HG02763 (cell line): ENCODE data around the gene RFC3.
"Not testable (repeated sequence)": the region's sequence is repeated elsewhere in the genome, so short reads cannot be mapped to it uniquely, and the experiment has no call there.

Experiments
- ATAC-seq: cut with Tn5 transposase; IDR thresholded peaks from one replicate; pipeline ENCODE4 v1.9.1; 2021; ENCODE audit warnings: mild to moderate bottlenecking, moderate library complexity; ENCODE audit not compliant: unreplicated experiment

The RFC3 gene

GRCh38 chr13:33806470-33807248, 11.3 kb upstream of the RFC3 start:
- ATAC-seq = no peak

GRCh38 chr13:33812829-33813228, 5.1 kb upstream of the RFC3 start:
- not testable (repeated sequence) for ATAC-seq

GRCh38 chr13:33815011-33815550, 2.9 kb upstream of the RFC3 start:
- no peak for ATAC-seq

GRCh38 chr13:33816912-33817311, 1.0 kb upstream of the RFC3 start:
- ATAC-seq = no peak

- ATAC-seq = no peak
Measured at GRCh38 chr13:33817513-33817900, 442 bp upstream of the RFC3 start.

GRCh38 chr13:33825083-33825482, 7.1 kb downstream of the RFC3 start:
- ATAC-seq = no peak

GRCh38 chr13:33827139-33827538, 9.2 kb downstream of the RFC3 start:
- ATAC-seq = no peak

GRCh38 chr13:33828431-33829129, 10.6 kb downstream of the RFC3 start:
- no peak for ATAC-seq

- no peak for ATAC-seq
Measured at GRCh38 chr13:33832872-33833271, 14.9 kb downstream of the RFC3 start.

- no peak for ATAC-seq
Measured at GRCh38 chr13:33838647-33839046, 20.7 kb downstream of the RFC3 start.

GRCh38 chr13:33840402-33840801, 22.5 kb downstream of the RFC3 start:
- ATAC-seq = no peak

GRCh38 chr13:33842207-33842606, 24.3 kb downstream of the RFC3 start:
- no peak for ATAC-seq

- ATAC-seq = no peak
Measured at GRCh38 chr13:33842986-33843385, 25.0 kb downstream of the RFC3 start.

- no peak for ATAC-seq
Measured at GRCh38 chr13:33845572-33846302, 27.8 kb downstream of the RFC3 start.

- ATAC-seq = no peak
Measured at GRCh38 chr13:33846303-33847062, 28.5 kb downstream of the RFC3 start.

GRCh38 chr13:33849211-33849610, 31.3 kb downstream of the RFC3 start:
- no peak for ATAC-seq

GRCh38 chr13:33855371-33855895, 37.5 kb downstream of the RFC3 start:
- ATAC-seq = no peak

- ATAC-seq = no peak
Measured at GRCh38 chr13:33859691-33860303, 41.8 kb downstream of the RFC3 start.

- no peak for ATAC-seq
Measured at GRCh38 chr13:33860526-33860925, 42.6 kb downstream of the RFC3 start.

- no peak for ATAC-seq
Measured at GRCh38 chr13:33862016-33862415, 44.1 kb downstream of the RFC3 start.
